SH-SY5Y (cell line): ENCODE data around the gene ARMC7.

ENCODE experiments used
- GATA2 ChIP-seq: IDR thresholded peaks from 2 replicates; pipeline ENCODE4 v1.6.1; 2011; ENCODE audit warnings: mild to moderate bottlenecking, low read depth, low read length
- GATA3 ChIP-seq: IDR thresholded peaks from 2 replicates; pipeline ENCODE4 v1.6.1; 2011; ENCODE audit warnings: low read depth, mild to moderate bottlenecking, low read length, moderate library complexity

- TF ChIP-seq GATA2 (no peak), GATA3 (no peak)
These were observed 21.0 kb downstream of the ARMC7 start for GRCh38 chr17:75130632-75131277.
